CD8-positive, alpha-beta memory T cell (primary cell): Measurements from ENCODE around the gene CRPPA. TPM values are rescaled to one million over a fixed set of nuclear protein-coding genes. Genes with fewer than 3 reads are reported as not detected.
"Not testable (repeated sequence)": the region's sequence is repeated elsewhere in the genome, so short reads cannot be mapped to it uniquely, and the experiment has no call there.

Source experiments
- CTCF ChIA-PET: fragments of 350-600 bp; sonication (Branson Sonifier 250); formaldehyde crosslinking; loops from one replicate; lab custom pipeline; 2021; ENCODE audit warnings: antibody characterized with exemption; lab: Charles Lee
- POLR2A ChIA-PET: fragments of 350-600 bp; sonication (Branson Sonifier 250); formaldehyde crosslinking; loops from one replicate; lab custom pipeline; 2021; ENCODE audit warnings: antibody characterized with exemption; lab: Charles Lee
- DNase-seq, 5 donors: peaks; one replicate each; pipeline versions ENCODE4 v3.0.0 to v3.0.0-alpha.2; 2020 to 2022; ENCODE audit warnings: mixed read lengths in 1 of 5
- H3K27ac ChIP-seq: one replicate; pipeline ENCODE4 v1.7.0; 2013; ENCODE audit warnings: low read depth, mild to moderate bottlenecking, low read length, moderate library complexity
- H3K27me3 ChIP-seq: 2 replicates; pipeline ENCODE4 v1.7.0; 2013; ENCODE audit warnings: low read length, mild to moderate bottlenecking; ENCODE audit not compliant: insufficient read depth, poor library complexity, severe bottlenecking
- H3K36me3 ChIP-seq: 2 replicates; pipeline ENCODE4 v1.7.0; 2013; ENCODE audit warnings: mild to moderate bottlenecking, low read length, moderate library complexity; ENCODE audit not compliant: insufficient read depth
- H3K4me1 ChIP-seq: 2 replicates; pipeline ENCODE4 v1.7.0; 2013; ENCODE audit warnings: mild to moderate bottlenecking, low read length, moderate library complexity; ENCODE audit not compliant: insufficient read depth
- H3K4me3 ChIP-seq: 2 replicates; pipeline ENCODE4 v1.7.0; 2013; ENCODE audit warnings: mild to moderate bottlenecking, low read length
- H3K9me3 ChIP-seq: 2 replicates; pipeline ENCODE4 v1.7.0; 2013; ENCODE audit warnings: mild to moderate bottlenecking, low read length
- H3K27ac Mint-ChIP-seq, 8 donors: one replicate each; pipeline ENCODE4 v1.8.0; 2020 to 2021; ENCODE audit warnings: mixed read lengths in 8 of 8, mild to moderate bottlenecking in 6 of 8, inconsistent platforms in 3 of 8, moderate library complexity in 3 of 8
- H3K27me3 Mint-ChIP-seq, 2 donors: one replicate each; pipeline ENCODE4 v1.8.0; 2020 to 2021; ENCODE audit warnings: mixed read lengths in 2 of 2, mild to moderate bottlenecking in 1 of 2, moderate library complexity in 1 of 2
- H3K36me3 Mint-ChIP-seq, 3 donors: one replicate each; pipeline ENCODE4 v1.8.0; 2020 to 2021; ENCODE audit warnings: mixed read lengths in 3 of 3, inconsistent platforms in 1 of 3, mild to moderate bottlenecking in 1 of 3
- H3K4me1 Mint-ChIP-seq, 3 donors: one replicate each; pipeline ENCODE4 v1.8.0; 2020 to 2021; ENCODE audit warnings: mixed read lengths in 3 of 3, inconsistent platforms in 1 of 3, mild to moderate bottlenecking in 1 of 3
- H3K4me3 Mint-ChIP-seq, 7 donors: one replicate each; pipeline ENCODE4 v1.8.0; 2020 to 2021; ENCODE audit warnings: mixed read lengths in 7 of 7, mild to moderate bottlenecking in 6 of 7, moderate library complexity in 4 of 7, inconsistent platforms in 2 of 7
- H3K9me3 Mint-ChIP-seq, 5 donors: one replicate each; pipeline ENCODE4 v1.8.0; 2020 to 2022; ENCODE audit warnings: mixed read lengths in 5 of 5, mild to moderate bottlenecking in 3 of 5, moderate library complexity in 2 of 5, inconsistent platforms in 1 of 5
- polyA plus RNA-seq: library from polyadenylated mRNA; unstranded; fragments of 300-500 nt; fragmentation: Illumina TruSeq; gene quantifications from one replicate; pipeline ENCODE4 v1.2.3, GENCODE V29; 2021
- total RNA-seq, 2 experiments: library from RNA; stranded (reverse); gene quantifications; one replicate each; pipeline ENCODE4 v1.2.3, GENCODE V29; 2021

CRPPA gene
- total and polyA plus RNA-seq, 3 experiments from 2014 or later: 0.32 to 1.8 (median 1.6) TPM

GRCh38 chr7:16393862-16394422 is 27.4 kb downstream of the CRPPA start:
- peaks cover 0 to 2% of the 10 kb centered on the region in 2 donors for H3K27me3 Mint-ChIP-seq
- no peak overlapping the region for H3K4me3 Mint-ChIP-seq
- DNase-seq: no peak
- peaks cover 0 to 5% (median 2%) of the 10 kb centered on the region in 3 donors for H3K36me3 Mint-ChIP-seq
- H3K4me1 Mint-ChIP-seq: peaks cover 0 to 5% (median 0%) of the 10 kb centered on the region in 3 donors
- ChIA-PET CTCF (interaction anchor here (1.2 kb wide), 1 partner anchor 37 kb away, joined by 3 read pairs; no protein-coding TSS in a partner anchor), POLR2A (no interaction called here)
- Histone ChIP-seq H3K27ac (no peak overlapping the region), H3K9me3 (peaks cover 3% of the 10 kb centered on the region), H3K27me3 (no peaks in the 10 kb centered on the region), H3K36me3 (no peaks in the 10 kb centered on the region), H3K4me3 (no peak overlapping the region), H3K4me1 (no peaks in the 10 kb centered on the region)
- no peak overlapping the region for H3K27ac Mint-ChIP-seq
- H3K9me3 Mint-ChIP-seq: peaks cover 4 to 18% (median 8%) of the 10 kb centered on the region in 5 donors

- CTCF ChIA-PET: no interaction called here
- DNase-seq: no peak
- H3K27me3 ChIP-seq: no peaks in the 10 kb centered on the region
- H3K27ac ChIP-seq: no peak overlapping the region
- H3K4me3 ChIP-seq: no peak overlapping the region
- Mint-ChIP-seq H3K4me1 (peaks cover 0 to 5% (median 0%) of the 10 kb centered on the region in 3 donors), H3K9me3 (peaks cover 4 to 20% (median 9%) of the 10 kb centered on the region in 5 donors), H3K4me3 (no peak overlapping the region), H3K27me3 (peaks cover 0 to 2% of the 10 kb centered on the region in 2 donors), H3K27ac (no peak overlapping the region), H3K36me3 (peaks cover 0 to 5% (median 2%) of the 10 kb centered on the region in 3 donors)
- no peaks in the 10 kb centered on the region for H3K36me3 ChIP-seq
- no peaks in the 10 kb centered on the region for H3K4me1 ChIP-seq
- POLR2A ChIA-PET: no interaction called here
- peaks cover 3% of the 10 kb centered on the region for H3K9me3 ChIP-seq
These were observed 28.3 kb downstream of the CRPPA start for GRCh38 chr7:16392990-16393523.

- H3K36me3 Mint-ChIP-seq: peaks cover 0 to 10% (median 6%) of the 10 kb centered on the region in 3 donors
These were observed 37.6 kb downstream of the CRPPA start for GRCh38 chr7:16383786-16384185.

GRCh38 chr7:16383103-16383502 is 38.2 kb downstream of the CRPPA start:
- H3K9me3 ChIP-seq, H3K27ac Mint-ChIP-seq, H3K4me1 ChIP-seq, H3K4me3 Mint-ChIP-seq, DNase-seq, POLR2A ChIA-PET, CTCF ChIA-PET, H3K4me3 ChIP-seq, H3K27me3 Mint-ChIP-seq, H3K4me1 Mint-ChIP-seq, H3K36me3 ChIP-seq, H3K27ac ChIP-seq, H3K27me3 ChIP-seq: not testable (repeated sequence)
- H3K36me3 Mint-ChIP-seq: peaks cover 0 to 10% (median 6%) of the 10 kb centered on the region in 3 donors
- peaks cover 0 to 20% (median 8%) of the 10 kb centered on the region in 5 donors for H3K9me3 Mint-ChIP-seq

More at GRCh38 chr7:16383786-16384185, 37.6 kb downstream of the CRPPA start:
- H3K4me3 ChIP-seq, H3K4me1 Mint-ChIP-seq, H3K27ac ChIP-seq, H3K9me3 ChIP-seq, H3K27me3 ChIP-seq, H3K4me1 ChIP-seq, H3K4me3 Mint-ChIP-seq, DNase-seq, POLR2A ChIA-PET, H3K27ac Mint-ChIP-seq, H3K27me3 Mint-ChIP-seq, H3K36me3 ChIP-seq: not testable (repeated sequence)
- CTCF ChIA-PET: interaction anchor here (1.0 kb wide), 1 partner anchor 37 kb away, joined by 3 read pairs; no protein-coding TSS in a partner anchor
- H3K9me3 Mint-ChIP-seq: peaks cover 0 to 17% (median 10%) of the 10 kb centered on the region in 5 donors

Other genes starting within 250 kb of the CRPPA start
- gene SOSTDC1, start 44.2 kb upstream of the CRPPA start, total RNA-seq: not detected
- gene SOSTDC1, start 44.2 kb upstream of the CRPPA start, polyA plus RNA-seq: not detected
- gene LRRC72, start 105.3 kb upstream of the CRPPA start, total RNA-seq: not detected
- not detected for gene LRRC72, start 105.3 kb upstream of the CRPPA start, polyA plus RNA-seq
- gene ANKMY2, start 224.2 kb upstream of the CRPPA start, total RNA-seq: 10 to 100 TPM; 10.7 to 10.9 TPM
- 20.1 TPM for gene ANKMY2, start 224.2 kb upstream of the CRPPA start, polyA plus RNA-seq
- gene BZW2, start 224.6 kb upstream of the CRPPA start, total RNA-seq: 100 to 1,000 TPM; 128 to 136 TPM
- gene BZW2, start 224.6 kb upstream of the CRPPA start, polyA plus RNA-seq: 52.9 TPM